H1 (cell line): ENCODE results near the gene WLS. TPM values are rescaled to one million over a fixed set of nuclear protein-coding genes. Genes with fewer than 3 reads are reported as not detected.

Source experiments
- CTCF ChIA-PET: fragments of 300-600 bp; sonication (Branson Sonifier 250); formaldehyde crosslinking; loops from one replicate; lab custom pipeline; 2021; ENCODE audit not compliant: partially characterized antibody; lab: Charles Lee
- POLR2A ChIA-PET: fragments of 300-600 bp; sonication (Branson Sonifier 250); formaldehyde crosslinking; loops from one replicate; lab custom pipeline; 2021; ENCODE audit warnings: inconsistent platforms; ENCODE audit not compliant: partially characterized antibody; lab: Charles Lee
- DNase-seq, 2 experiments: peaks; one replicate each; pipeline versions ENCODE4 v3.0.0 to v3.0.0-alpha.2; 2010 to 2022; ENCODE audit warnings: low spot score in 2 of 2, low read depth in 1 of 2, mixed read lengths in 1 of 2
- FAIRE-seq: peaks from 2 replicates; lab custom pipeline; 2011; peaks lifted over from hg19 to GRCh38; lab: Jason Lieb, UNC
- H2AFZ ChIP-seq: 2 replicates; pipeline ENCODE4 v1.8.1; 2012; ENCODE audit warnings: low read length, inconsistent platforms
- H2AK5ac ChIP-seq: 2 replicates; pipeline ENCODE4 v1.6.1; 2013; ENCODE audit warnings: low read depth, low read length
- H2BK120ac ChIP-seq: replicated peaks from 2 replicates; pipeline ENCODE3; 2013; ENCODE audit warnings: low read depth, low read length, inconsistent platforms
- H2BK12ac ChIP-seq: 2 replicates; pipeline ENCODE4 v1.6.1; 2013; ENCODE audit warnings: low read depth, low read length
- H2BK15ac ChIP-seq: 2 replicates; pipeline ENCODE4 v1.6.1; 2013; ENCODE audit warnings: low read length
- H2BK20ac ChIP-seq: 2 replicates; pipeline ENCODE4 v1.6.1; 2013; ENCODE audit warnings: low read length
- H2BK5ac ChIP-seq: 2 replicates; pipeline ENCODE4 v1.6.1; 2013; ENCODE audit warnings: low read depth, low read length
- H3K14ac ChIP-seq: 2 replicates; pipeline ENCODE4 v1.6.1; 2013; ENCODE audit warnings: inconsistent platforms; ENCODE audit not compliant: insufficient read length
- H3K18ac ChIP-seq: 2 replicates; pipeline ENCODE4 v1.6.1; 2013; ENCODE audit warnings: low read length; ENCODE audit errors: extremely low read depth
- H3K23ac ChIP-seq: 2 replicates; pipeline ENCODE4 v1.6.1; 2013; ENCODE audit warnings: inconsistent platforms; ENCODE audit not compliant: insufficient read length
- H3K23me2 ChIP-seq: 2 replicates; pipeline ENCODE4 v1.6.1; 2013; ENCODE audit warnings: low read depth, low read length
- H3K27ac ChIP-seq: 2 replicates; pipeline ENCODE4 v1.6.1; 2011; ENCODE audit warnings: low read depth, low read length, inconsistent platforms
- H3K27me3 ChIP-seq, 4 experiments: replicated peaks in 1 of 4; 1 replicate in 1 of 4; 2 replicates in 3 of 4; pipeline versions ENCODE4 v1.6.1 to v1.8.1; 2011 to 2013; ENCODE audit warnings: low read length in 3 of 4, mild to moderate bottlenecking in 3 of 4, inconsistent platforms in 2 of 4, mixed read lengths in 2 of 4, moderate library complexity in 1 of 4; ENCODE audit not compliant: control insufficient read depth in 3 of 4, insufficient read depth in 3 of 4; ENCODE audit errors: extremely low read depth in 1 of 4
- H3K36me3 ChIP-seq, 4 experiments: 2 replicates each; pipeline versions ENCODE4 v1.6.1 to v1.8.1; 2011 to 2013; ENCODE audit warnings: mild to moderate bottlenecking in 4 of 4, low read length in 3 of 4, moderate library complexity in 2 of 4, control low read depth in 1 of 4, inconsistent platforms in 1 of 4; ENCODE audit not compliant: insufficient read depth in 4 of 4, control insufficient read depth in 2 of 4
- H3K4ac ChIP-seq: replicated peaks from 2 replicates; pipeline ENCODE3; 2013; ENCODE audit warnings: low read length, low read depth, mixed read lengths, inconsistent platforms; ENCODE audit not compliant: insufficient read length
- H3K4me1 ChIP-seq, 4 experiments: replicated peaks in 1 of 4; 1 replicate in 1 of 4; 2 replicates in 3 of 4; pipeline versions ENCODE4 v1.6.1 to v1.8.1; 2011 to 2013; ENCODE audit warnings: low read length in 3 of 4, inconsistent platforms in 2 of 4, mixed read lengths in 1 of 4; ENCODE audit not compliant: insufficient read depth in 4 of 4, control insufficient read depth in 3 of 4
- H3K4me2 ChIP-seq, 2 experiments: 2 replicates each; pipeline versions ENCODE4 v1.6.1 to v1.8.1; 2011 to 2013; ENCODE audit warnings: low read depth in 2 of 2, low read length in 2 of 2, control low read depth in 1 of 2, inconsistent platforms in 1 of 2, mild to moderate bottlenecking in 1 of 2; ENCODE audit not compliant: insufficient read depth in 1 of 2
- H3K4me3 ChIP-seq, 4 experiments: fragments of 200-600, 300-600 bp in 1 of 4; sonication (generic), shearing (Covaris generic), sonication (Bioruptor Twin) in 1 of 4; 2 replicates each; pipeline versions ENCODE4 v1.5.1 to v1.8.1; 2011 to 2016; ENCODE audit warnings: low read length in 4 of 4, low read depth in 3 of 4, control low read depth in 2 of 4, inconsistent platforms in 2 of 4, mild to moderate bottlenecking in 2 of 4, mixed read lengths in 1 of 4, moderate library complexity in 1 of 4; ENCODE audit not compliant: insufficient read depth in 2 of 4; ENCODE audit errors: extremely low read depth in 1 of 4
- H3K56ac ChIP-seq: replicated peaks from 2 replicates; pipeline ENCODE3; 2013; ENCODE audit warnings: low read depth, mild to moderate bottlenecking, mixed read lengths, low read length, inconsistent platforms; ENCODE audit not compliant: insufficient read length
- H3K79me1 ChIP-seq: 2 replicates; pipeline ENCODE4 v1.6.1; 2013; ENCODE audit warnings: low read depth, low read length, control low read depth
- H3K79me2 ChIP-seq, 2 experiments: 2 replicates each; pipeline versions ENCODE4 v1.6.1 to v1.8.1; 2012 to 2013; ENCODE audit warnings: low read length in 2 of 2, mild to moderate bottlenecking in 2 of 2, inconsistent platforms in 1 of 2; ENCODE audit not compliant: insufficient read depth in 2 of 2, control insufficient read depth in 1 of 2
- H3K9ac ChIP-seq, 4 experiments: replicated peaks in 1 of 4; 1 replicate in 1 of 4; 2 replicates in 3 of 4; pipeline versions ENCODE4 v1.6.1 to v1.8.1; 2011 to 2013; ENCODE audit warnings: low read depth in 3 of 4, low read length in 3 of 4, control low read depth in 2 of 4, mild to moderate bottlenecking in 2 of 4, moderate library complexity in 2 of 4, inconsistent platforms in 1 of 4; ENCODE audit errors: extremely low read depth in 1 of 4
- H3K9me3 ChIP-seq, 2 experiments: 2 replicates each; pipeline versions ENCODE4 v1.6.1 to v1.8.1; 2012 to 2013; ENCODE audit warnings: mild to moderate bottlenecking in 2 of 2, moderate library complexity in 2 of 2, control low read depth in 1 of 2, inconsistent platforms in 1 of 2, low read depth in 1 of 2, low read length in 1 of 2, mixed read lengths in 1 of 2; ENCODE audit not compliant: insufficient read depth in 2 of 2
- H4K20me1 ChIP-seq, 2 experiments: replicated peaks in 1 of 2; 2 replicates each; pipeline versions ENCODE3 to v1.8.1; 2011 to 2013; ENCODE audit warnings: inconsistent platforms in 2 of 2, low read length in 2 of 2, mild to moderate bottlenecking in 1 of 2; ENCODE audit not compliant: insufficient read depth in 2 of 2, control insufficient read depth in 1 of 2
- H4K5ac ChIP-seq: 2 replicates; pipeline ENCODE4 v1.6.1; 2013; ENCODE audit warnings: low read length, low read depth, mixed read lengths, inconsistent platforms; ENCODE audit not compliant: insufficient read length
- H4K8ac ChIP-seq: 2 replicates; pipeline ENCODE4 v1.8.0; 2013; ENCODE audit warnings: mild to moderate bottlenecking, moderate library complexity, low read length, inconsistent platforms; ENCODE audit not compliant: insufficient read depth; ENCODE audit errors: extremely low read depth
- H4K91ac ChIP-seq: replicated peaks from 2 replicates; pipeline ENCODE3; 2013; ENCODE audit warnings: low read length, mixed read lengths, inconsistent platforms; ENCODE audit not compliant: insufficient read length
- CBX5 ChIP-seq: fragments of 300-800, 300-1000 bp; sonication (generic); IDR thresholded peaks from 2 replicates; pipeline ENCODE4 v1.7.1; 2016; ENCODE audit warnings: antibody characterized with exemption, low read length, low read depth
- WGBS, 2 experiments: shearing (Covaris generic) in 1 of 2; methylation state at CpG; one replicate each; pipeline versions ENCODE4 v1.1.6 to v1.1.7; 2013 to 2015; ENCODE audit warnings: low lambda C conversion rate in 2 of 2, mixed read lengths in 2 of 2, inconsistent platforms in 1 of 2, low coverage in 1 of 2, missing lambda C conversion rate in 1 of 2; ENCODE audit not compliant: insufficient replicate concordance in 2 of 2, insufficient coverage in 1 of 2, insufficient read length in 1 of 2; ENCODE audit errors: extremely low coverage in 1 of 2, missing lambda C conversion rate in 1 of 2; 5-methylcytosine and 5-hydroxymethylcytosine counted together
- polyA plus RNA-seq, 7 experiments: library from polyadenylated mRNA; depleted of rRNA in 3 of 7; stranded (reverse) in 5 of 7; unstranded in 2 of 7; fragments of >200 nt in 5 of 7; fragments of 200-250 nt in 2 of 7; gene quantifications; 1 replicate in 5 of 7; 2 replicates in 1 of 7; 4 replicates in 1 of 7; pipeline versions ENCODE4 v1.2.1 to v1.2.3, GENCODE V29; 2011 to 2013; ENCODE audit warnings: missing spikeins in 2 of 7, mixed read lengths in 2 of 7
- total RNA-seq: library from RNA; stranded (reverse); fragmentation: NEBNext Ultra II Directional; extraction: Animal tissue kit (Norgen Biotek cat#: 25700); gene quantifications from 2 replicates; pipeline ENCODE4 v1.2.1, GENCODE V29; 2021
- TF ChIP-seq, protein P1 (sequence below): IDR thresholded peaks from 2 replicates; pipeline ENCODE4 v1.6.1; 2011; ENCODE audit warnings: low read length, improper control_type of control experiment

The WLS gene
- total and polyA plus RNA-seq, 2 of the 8 experiments (the other 6 are each of a cell fraction or from before 2014, with no cell fraction given) = 1.2 to 2.7 TPM

DNA sequence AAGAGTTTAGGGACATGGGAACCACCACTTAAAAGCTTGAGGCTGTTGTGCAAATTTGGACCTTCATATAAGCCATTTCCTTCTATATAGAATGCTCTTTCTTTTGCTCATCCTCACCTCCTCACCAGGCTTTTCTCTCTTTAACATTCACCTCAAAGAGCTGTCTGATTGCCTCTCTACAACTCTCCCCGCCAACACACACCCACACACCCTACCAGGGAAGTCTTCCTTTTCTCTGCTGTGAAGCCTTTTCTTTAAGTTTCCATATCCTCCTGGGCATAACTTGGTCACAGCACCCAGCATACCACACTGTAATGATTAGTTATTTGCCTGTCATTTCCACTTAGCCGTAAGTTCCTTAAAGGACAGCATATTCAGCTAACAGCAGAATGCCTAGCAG lies 40.6 kb downstream of the WLS start:
- Histone ChIP-seq H2BK15ac (no peak overlapping the region), H3K27ac (no peak overlapping the region), H3K56ac (no peak overlapping the region), H2AK5ac (no peak overlapping the region), H3K4me3 (no peak overlapping the region), H4K91ac (no peak overlapping the region), H3K4me2 (no peak overlapping the region), H3K14ac (no peak overlapping the region), H3K36me3 (no peaks in the 10 kb centered on the region), H3K79me1 (no peaks in the 10 kb centered on the region), H2BK120ac (no peak overlapping the region), H4K5ac (no peak overlapping the region), H2BK12ac (no peak overlapping the region), H3K79me2 (no peaks in the 10 kb centered on the region), H3K23me2 (no peaks in the 10 kb centered on the region), H3K9ac (no peak overlapping the region), H3K23ac (no peak overlapping the region)
- POLR2A ChIA-PET = no interaction called here
- no peak for DNase-seq
- TF ChIP-seq, protein P1, sequence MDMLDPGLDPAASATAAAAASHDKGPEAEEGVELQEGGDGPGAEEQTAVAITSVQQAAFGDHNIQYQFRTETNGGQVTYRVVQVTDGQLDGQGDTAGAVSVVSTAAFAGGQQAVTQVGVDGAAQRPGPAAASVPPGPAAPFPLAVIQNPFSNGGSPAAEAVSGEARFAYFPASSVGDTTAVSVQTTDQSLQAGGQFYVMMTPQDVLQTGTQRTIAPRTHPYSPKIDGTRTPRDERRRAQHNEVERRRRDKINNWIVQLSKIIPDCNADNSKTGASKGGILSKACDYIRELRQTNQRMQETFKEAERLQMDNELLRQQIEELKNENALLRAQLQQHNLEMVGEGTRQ = no peak
- TF ChIP-seq CBX5 = no peak
- TF ChIP-seq, all 59 proteins: peak for 0
- Histone ChIP-seq H2BK5ac (no peak overlapping the region), H4K8ac (no peak overlapping the region), H3K4me1 (no peaks in the 10 kb centered on the region), H3K18ac (no peak overlapping the region), H3K9me3 (peaks cover 2 to 3% of the 10 kb centered on the region in 2 experiments; a peak in 1 of 4 replicates), H3K27me3 (no peaks in the 10 kb centered on the region), H4K20me1 (no peaks in the 10 kb centered on the region), H3K4ac (no peak overlapping the region), H2AFZ (no peak overlapping the region), H2BK20ac (no peak overlapping the region)
- FAIRE-seq = no peak
- WGBS, 2 experiments = 82% methylated on average over 2 of the region's 2 CpGs; no CpG with 5 or more reads in 1 of the 2 experiments
- CTCF ChIA-PET = interaction anchor here (0.9 to 1.6 kb wide), 3 partner anchors 39 to 71 kb away, joined by 3 to 4 read pairs (median 4); no protein-coding TSS in a partner anchor
